SK-N-MC (cell line): Measurements from ENCODE around the gene STK11IP.

Experiments
- DNase-seq: peaks from one replicate; pipeline ENCODE4 v3.0.0-alpha.2; 2011; ENCODE audit warnings: low read depth, low spot score
- H3K27ac ChIP-seq: fragments of 200-600 bp; sonication (generic); 2 replicates; pipeline ENCODE4 v1.5.1; 2016; ENCODE audit warnings: mixed run types
- H3K36me3 ChIP-seq: fragments of 200-600 bp; sonication (generic); 2 replicates; pipeline ENCODE4 v1.6.1; 2017; ENCODE audit warnings: antibody characterized with exemption, low read length, mixed read lengths; ENCODE audit not compliant: insufficient read depth
- H3K4me3 ChIP-seq: fragments of 200-600 bp; sonication (generic); 2 replicates; pipeline ENCODE4 v1.5.1; 2016
- H3K9ac ChIP-seq: fragments of 200-600 bp; sonication (generic); 2 replicates; pipeline ENCODE4 v1.8.0; 2017; ENCODE audit warnings: mixed run types, mixed read lengths; ENCODE audit not compliant: insufficient read length
- H3K9me3 ChIP-seq: fragments of 200-600 bp; sonication (generic); 2 replicates; pipeline ENCODE4 v1.6.1; 2017; ENCODE audit warnings: low read depth, mild to moderate bottlenecking, antibody characterized with exemption, low read length, moderate library complexity, mixed read lengths
- EZH2 ChIP-seq: fragments of 200-600 bp; sonication (generic); IDR thresholded peaks from one replicate; pipeline ENCODE4 v1.6.1; 2017; ENCODE audit warnings: antibody characterized with exemption
- FOXP2 ChIP-seq: optimal IDR thresholded peaks from 2 replicates; pipeline ENCODE3; 2011; ENCODE audit warnings: mild to moderate bottlenecking, moderate library complexity; ENCODE audit not compliant: insufficient read depth; ENCODE audit errors: extremely low read length, control extremely low read depth
- POLR2AphosphoS5 ChIP-seq: IDR thresholded peaks from 2 replicates; pipeline ENCODE4 v1.6.1; 2012; ENCODE audit warnings: mild to moderate bottlenecking, low read depth, low read length, borderline replicate concordance

The STK11IP gene

GRCh38 chr2:219633276-219634065, 35.8 kb downstream of the STK11IP start:
- H3K9ac ChIP-seq = no peak overlapping the region
- H3K9me3 ChIP-seq = no peaks in the 10 kb centered on the region
- H3K36me3 ChIP-seq = no peaks in the 10 kb centered on the region
- TF ChIP-seq FOXP2 = no peak
- TF ChIP-seq POLR2AphosphoS5 = no peak
- TF ChIP-seq EZH2 = no peak
- H3K27ac ChIP-seq = no peak overlapping the region
- H3K4me3 ChIP-seq = no peak overlapping the region
- DNase-seq = no peak

DNA sequence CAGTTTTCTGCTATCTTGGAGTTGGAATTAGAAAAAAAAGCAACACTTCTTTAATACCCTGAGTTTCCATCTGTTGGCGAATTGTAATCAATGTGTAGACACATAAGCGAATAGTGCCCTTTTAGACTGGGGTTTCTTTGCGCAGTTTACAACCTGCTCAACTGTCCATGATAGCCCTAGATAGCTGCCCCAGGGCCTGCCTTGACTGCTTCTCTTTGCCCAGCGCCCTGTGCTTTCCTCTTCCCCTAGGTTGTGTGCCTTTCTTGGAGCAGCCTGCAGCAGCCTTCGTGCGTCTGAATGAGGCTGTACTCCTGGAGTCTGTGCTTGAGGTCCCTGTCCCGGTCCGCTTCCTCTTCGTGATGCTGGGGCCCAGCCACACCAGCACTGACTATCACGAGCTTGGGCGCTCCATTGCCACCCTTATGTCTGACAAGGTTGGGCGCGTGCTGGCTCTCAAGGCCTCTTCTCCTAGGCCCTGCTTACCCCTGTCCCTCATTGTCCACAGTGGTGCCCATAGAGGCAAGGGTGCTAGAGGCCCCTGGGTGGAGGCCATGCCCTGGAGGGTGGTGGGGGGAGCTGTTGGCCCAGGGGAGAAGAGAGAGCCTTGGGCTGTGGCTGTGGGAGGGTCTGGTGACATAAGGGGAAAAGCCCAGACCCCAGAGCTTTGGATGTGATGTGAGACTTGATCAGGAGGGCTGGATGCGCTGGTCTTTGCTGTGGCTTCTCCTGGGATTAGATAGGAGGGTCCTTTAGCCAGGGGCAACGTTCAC, 36.7 kb downstream of the STK11IP start:
- Histone ChIP-seq H3K27ac (no peak overlapping the region), H3K4me3 (no peak overlapping the region), H3K9me3 (no peaks in the 10 kb centered on the region), H3K36me3 (no peaks in the 10 kb centered on the region), H3K9ac (no peak overlapping the region)
- no peak for DNase-seq
- TF ChIP-seq EZH2 = no peak
- TF ChIP-seq FOXP2 = no peak
- TF ChIP-seq POLR2AphosphoS5 = no peak

DNA sequence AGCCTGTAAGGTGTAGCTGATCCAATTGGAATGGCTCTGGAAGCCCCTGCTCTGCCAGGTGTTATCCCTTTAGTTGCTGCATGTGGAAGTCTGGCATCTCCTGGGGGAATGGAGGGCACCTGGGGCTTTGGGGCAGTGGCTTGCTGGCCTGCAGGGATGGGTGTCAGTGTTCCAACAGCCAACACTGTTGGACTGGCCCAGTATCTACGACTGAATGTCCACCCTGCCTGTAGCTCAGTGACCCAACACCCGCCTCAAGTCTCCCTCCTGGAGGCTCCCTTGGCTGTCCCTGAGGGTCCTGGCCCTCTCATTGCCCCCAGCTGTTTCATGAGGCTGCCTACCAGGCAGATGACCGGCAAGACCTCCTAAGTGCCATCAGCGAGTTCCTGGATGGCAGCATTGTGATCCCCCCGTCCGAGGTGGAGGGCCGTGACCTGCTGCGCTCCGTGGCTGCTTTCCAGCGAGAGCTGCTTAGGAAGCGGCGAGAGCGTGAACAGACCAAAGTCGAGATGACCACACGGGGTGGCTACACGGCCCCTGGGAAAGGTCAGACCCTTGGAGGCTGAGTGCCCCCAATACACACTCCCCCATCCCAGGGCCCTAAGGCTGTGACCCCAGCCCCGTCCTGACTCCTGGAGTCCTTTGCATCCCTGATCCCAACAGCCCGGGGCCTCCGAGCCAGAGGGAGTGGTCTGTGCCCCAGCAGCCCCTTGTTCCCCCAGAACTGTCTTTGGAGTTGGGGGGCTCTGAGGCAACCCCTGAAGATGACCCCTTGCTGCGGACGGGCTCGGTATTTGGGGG, 37.5 kb downstream of the STK11IP start:
- Histone ChIP-seq H3K9me3 (no peaks in the 10 kb centered on the region), H3K9ac (no peak overlapping the region), H3K27ac (no peak overlapping the region), H3K4me3 (no peak overlapping the region), H3K36me3 (no peaks in the 10 kb centered on the region)
- no peak for DNase-seq
- TF ChIP-seq POLR2AphosphoS5 (no peak), FOXP2 (no peak), EZH2 (no peak)

GRCh38 chr2:219636144-219636915, 38.7 kb downstream of the STK11IP start:
- Histone ChIP-seq H3K9ac (no peak overlapping the region), H3K27ac (no peak overlapping the region), H3K36me3 (no peaks in the 10 kb centered on the region), H3K4me3 (no peak overlapping the region), H3K9me3 (no peaks in the 10 kb centered on the region)
- TF ChIP-seq EZH2 (no peak), FOXP2 (no peak), POLR2AphosphoS5 (no peak)
- DNase-seq = no peak

GRCh38 chr2:219636941-219637841, 39.5 kb downstream of the STK11IP start:
- Histone ChIP-seq H3K36me3 (no peaks in the 10 kb centered on the region), H3K4me3 (no peak overlapping the region), H3K27ac (no peak overlapping the region), H3K9ac (no peak overlapping the region), H3K9me3 (no peaks in the 10 kb centered on the region)
- no peak for DNase-seq
- TF ChIP-seq POLR2AphosphoS5 = no peak
- no peak for TF ChIP-seq EZH2
- TF ChIP-seq FOXP2 = no peak

DNA sequence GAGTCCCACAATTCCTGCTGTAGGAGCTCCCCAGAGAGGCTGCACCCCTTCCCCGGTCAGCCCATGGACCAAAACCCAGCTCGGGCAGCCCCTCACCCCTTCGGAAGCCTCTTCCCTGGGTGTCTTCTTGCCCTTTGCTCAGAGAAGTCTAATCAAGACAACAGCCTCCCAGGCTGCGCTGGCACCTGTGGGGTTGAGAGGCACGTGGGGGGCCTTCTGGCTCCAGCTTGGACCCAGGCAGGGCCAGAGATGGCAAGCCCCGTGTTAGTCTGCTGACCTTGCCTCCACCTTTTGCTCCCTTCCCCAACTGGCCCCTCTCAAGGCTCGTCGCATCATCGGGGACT, 40.2 kb downstream of the STK11IP start:
- no peak for DNase-seq
- Histone ChIP-seq H3K9ac (no peak overlapping the region), H3K4me3 (no peak overlapping the region), H3K27ac (no peak overlapping the region), H3K9me3 (no peaks in the 10 kb centered on the region), H3K36me3 (no peaks in the 10 kb centered on the region)
- TF ChIP-seq POLR2AphosphoS5 = no peak
- no peak for TF ChIP-seq FOXP2

- Histone ChIP-seq H3K36me3 (no peaks in the 10 kb centered on the region), H3K4me3 (no peak overlapping the region), H3K9ac (no peak overlapping the region), H3K9me3 (no peaks in the 10 kb centered on the region), H3K27ac (no peak overlapping the region)
- no peak for TF ChIP-seq POLR2AphosphoS5
- no peak for TF ChIP-seq FOXP2
- no peak for TF ChIP-seq EZH2
- no peak for DNase-seq
Observed at GRCh38 chr2:219638217-219638947, 40.7 kb downstream of the STK11IP start.
